ENCODE data around the gene CTSA.
A peak's percentile ranks its signal among the peaks of the same experiment; 100 is the strongest.
"Not testable (repeated sequence)": the region's sequence is repeated elsewhere in the genome, so short reads cannot be mapped to it uniquely, and the experiment has no call there.

CTSA gene

GRCh38 chr20:45919542-45920399 lies 28.6 kb downstream of the CTSA start:
- no peak for DNase-seq

GRCh38 chr20:45920462-45921336 lies 29.6 kb downstream of the CTSA start:
- no peak for DNase-seq

- no peak for DNase-seq
Observed at GRCh38 chr20:45921337-45922189, 30.4 kb downstream of the CTSA start.

GRCh38 chr20:45924391-45925261 lies 33.5 kb downstream of the CTSA start:
- DNase-seq = peak; percentile 20

- DNase-seq = no peak
Observed at GRCh38 chr20:45925821-45926506, 34.8 kb downstream of the CTSA start.

- DNase-seq = no peak
Observed at GRCh38 chr20:45926731-45927070, 35.6 kb downstream of the CTSA start.

- no peak for DNase-seq
Observed at GRCh38 chr20:45927071-45927878, 36.1 kb downstream of the CTSA start.

GRCh38 chr20:45931680-45932079 lies 40.5 kb downstream of the CTSA start:
- not testable (repeated sequence) for DNase-seq

GRCh38 chr20:45933266-45934045 lies 42.3 kb downstream of the CTSA start:
- peak; percentile 89 for DNase-seq

- DNase-seq = peak; percentile 92
Observed at GRCh38 chr20:45934046-45934585, 43.0 kb downstream of the CTSA start.

- DNase-seq = peak; percentile 98
Observed at GRCh38 chr20:45934586-45935415, 43.7 kb downstream of the CTSA start, which contains the start of gene PCIF1. TSS of gene PCIF1 (plus strand) at chr20:45934683. CDS start at chr20:45939000, 4,317 bp downstream.

- peak; percentile 65 for DNase-seq
Observed at GRCh38 chr20:45935416-45936046, 44.4 kb downstream of the CTSA start.

- no peak for DNase-seq
Observed at GRCh38 chr20:45937765-45938164, 46.6 kb downstream of the CTSA start.

- no peak for DNase-seq
Observed at GRCh38 chr20:45938727-45939438, 47.7 kb downstream of the CTSA start.

- no peak for DNase-seq
Observed at GRCh38 chr20:45940053-45940452, 48.9 kb downstream of the CTSA start.

- DNase-seq = no peak
Observed at GRCh38 chr20:45940469-45940868, 49.3 kb downstream of the CTSA start.

- DNase-seq = no peak
Observed at GRCh38 chr20:45943613-45944012, 52.5 kb downstream of the CTSA start.

All from NCI-H2171 treated with DMSO at 0.1 percent for 48 hours (cell line).